Transverse colon (tissue), 4 donors: ENCODE results near the gene KRT6B. TPM values are rescaled to one million over a fixed set of nuclear protein-coding genes. Genes with fewer than 3 reads are reported as not detected.

ENCODE experiments used
- DNase-seq: peaks from one replicate; pipeline ENCODE4 v3.0.0-alpha.2; 2019
- H3K27ac ChIP-seq, 4 donors: fragments of 200-600 bp; sonication (generic); 2 replicates each; pipeline ENCODE4 v1.5.1; 2016 to 2018; ENCODE audit warnings: inconsistent platforms in 4 of 4
- H3K27me3 ChIP-seq: fragments of 200-600 bp; sonication (generic); 2 replicates; pipeline ENCODE4 v1.5.1; 2017; ENCODE audit warnings: inconsistent platforms
- H3K36me3 ChIP-seq, 4 donors: fragments of 200-600 bp; sonication (generic); 2 replicates each; pipeline ENCODE4 v1.5.1; 2017 to 2019; ENCODE audit warnings: inconsistent platforms in 4 of 4
- H3K4me1 ChIP-seq, 4 donors: fragments of 200-600 bp; sonication (generic); 2 replicates each; pipeline ENCODE4 v1.5.1; 2017 to 2020; ENCODE audit warnings: inconsistent platforms in 4 of 4
- H3K4me3 ChIP-seq, 4 donors: fragments of 200-600 bp; sonication (generic); 1 replicate in 1 of 4; 2 replicates in 3 of 4; pipeline versions ENCODE4 v1.5.1 to v1.6.1; 2017 to 2019; ENCODE audit warnings: inconsistent platforms in 4 of 4
- H3K9me3 ChIP-seq, 2 donors: fragments of 200-600 bp; sonication (generic); 2 replicates each; pipeline ENCODE4 v1.5.1; 2017 to 2019; ENCODE audit warnings: inconsistent platforms in 2 of 2
- CTCF ChIP-seq, 5 experiments: fragments of 200-600 bp in 3 of 5; fragments of 450-650 bp in 2 of 5; sonication (generic) in 3 of 5; IDR thresholded peaks; 1 replicate in 2 of 5; 2 replicates in 3 of 5; pipeline ENCODE4 v1.5.1; 2016 to 2017; ENCODE audit warnings: antibody characterized with exemption in 5 of 5, inconsistent platforms in 3 of 5, mild to moderate bottlenecking in 2 of 5, moderate library complexity in 1 of 5
- EP300 ChIP-seq: sonication (generic); formaldehyde crosslinking; IDR thresholded peaks from one replicate; pipeline ENCODE4 v1.6.1; 2017; ENCODE audit warnings: antibody characterized with exemption, low read depth
- POLR2A ChIP-seq: fragments of 450-650 bp; IDR thresholded peaks from one replicate; pipeline ENCODE4 v1.6.1; 2016; ENCODE audit warnings: antibody characterized with exemption, mild to moderate bottlenecking, moderate library complexity
- POLR2AphosphoS5 ChIP-seq, 3 donors: sonication (generic); formaldehyde crosslinking; IDR thresholded peaks; one replicate each; pipeline ENCODE4 v1.6.1; 2016; ENCODE audit warnings: antibody characterized with exemption in 3 of 3
- WGBS, 2 donors: methylation state at CpG; one replicate each; pipeline ENCODE4 v1.1.5; 2018; ENCODE audit warnings: low coverage in 1 of 2; 5-methylcytosine and 5-hydroxymethylcytosine counted together
- in situ Hi-C, 4 donors: fragments of 200-750 bp; cut with MboI; loops; one replicate each; pipeline versions ENCODE4 v1.15.0 to v1.15.1; 2017; ENCODE audit warnings: low sequenced_read_pairs in 3 of 4, low pct_ligation_motif_present in 1 of 4, low pct_unique_long_range_greater_than_20kb in 1 of 4
- intact Hi-C: fragments of 100-400 bp; cut with DNase I; formaldehyde crosslinking; loops from one replicate; pipeline ENCODE4 v1.15.1; 2023; ENCODE audit warnings: low total_unique reads
- total RNA-seq, 4 donors: library from RNA; depleted of rRNA; stranded (reverse); fragments of >200 nt; gene quantifications; one replicate each; pipeline ENCODE4 v1.1.0, GENCODE V29; 2016

The KRT6B gene
- total RNA-seq, 4 donors from 2014 or later, result not detected

GRCh38 chr12:52426034-52426433 lies 25.9 kb downstream of the KRT6B start:
- no peaks in the 10 kb centered on the region for H3K27me3 ChIP-seq
- in situ Hi-C loops (no loop called here), intact Hi-C loops (no loop called here)
- H3K4me1 ChIP-seq, result peaks cover 0 to 13% (median 5%) of the 10 kb centered on the region in 4 donors
- no peak overlapping the region for H3K27ac ChIP-seq
- H3K36me3 ChIP-seq, result no peaks in the 10 kb centered on the region
- TF ChIP-seq POLR2AphosphoS5 (IDR thresholded peaks at IDR 0.05) (no peak), CTCF (IDR thresholded peaks at IDR 0.05) (no peak), EP300 (no peak), POLR2A (no peak)
- DNase-seq, result no peak
- WGBS, 2 donors, result 79 to 100% methylated on average over 1 to 2 of the region's 2 CpGs
- H3K9me3 ChIP-seq, result no peaks in the 10 kb centered on the region
- H3K4me3 ChIP-seq, result no peak overlapping the region

GRCh38 chr12:52425466-52425865 lies 26.5 kb downstream of the KRT6B start:
- no peak overlapping the region for H3K27ac ChIP-seq
- intact Hi-C loops (no loop called here), in situ Hi-C loops (no loop called here)
- no peak for TF ChIP-seq POLR2AphosphoS5 (IDR thresholded peaks at IDR 0.05)
- TF ChIP-seq EP300, result no peak
- no peak for TF ChIP-seq CTCF (IDR thresholded peaks at IDR 0.05)
- no peak for TF ChIP-seq POLR2A
- no peaks in the 10 kb centered on the region for H3K9me3 ChIP-seq
- peaks cover 0 to 13% (median 5%) of the 10 kb centered on the region in 4 donors for H3K4me1 ChIP-seq
- no peak overlapping the region for H3K4me3 ChIP-seq
- WGBS, 2 donors, result 83 to 88% methylated on average over 1 to 5 of the region's 5 CpGs
- no peaks in the 10 kb centered on the region for H3K27me3 ChIP-seq
- no peaks in the 10 kb centered on the region for H3K36me3 ChIP-seq
- DNase-seq, result no peak

GRCh38 chr12:52423661-52424500 lies 28.1 kb downstream of the KRT6B start:
- TF ChIP-seq POLR2AphosphoS5 (IDR thresholded peaks at IDR 0.05), result no peak
- in situ Hi-C loops (no loop called here), intact Hi-C loops (no loop called here)
- Histone ChIP-seq H3K27ac (peak overlapping the region; percentile 33 to 79 (median 60)), H3K9me3 (no peaks in the 10 kb centered on the region), H3K36me3 (no peaks in the 10 kb centered on the region), H3K4me3 (no peak overlapping the region), H3K27me3 (no peaks in the 10 kb centered on the region), H3K4me1 (peaks cover 0 to 13% (median 5%) of the 10 kb centered on the region in 4 donors)
- DNase-seq, result no peak
- WGBS, 2 donors, result 40 to 63% methylated on average over 1 to 10 of the region's 11 CpGs

- intact Hi-C loops (no loop called here), in situ Hi-C loops (no loop called here)
- peaks cover 0 to 13% (median 5%) of the 10 kb centered on the region in 4 donors for H3K4me1 ChIP-seq
- DNase-seq, result no peak
- 60 to 73% methylated on average over 2 to 6 of the region's 6 CpGs for WGBS, 2 donors
- no peaks in the 10 kb centered on the region for H3K9me3 ChIP-seq
- no peaks in the 10 kb centered on the region for H3K27me3 ChIP-seq
- peak overlapping the region; percentile 33 to 79 (median 60) for H3K27ac ChIP-seq
- H3K36me3 ChIP-seq, result no peaks in the 10 kb centered on the region
- no peak overlapping the region for H3K4me3 ChIP-seq
- no peak for TF ChIP-seq POLR2A
- TF ChIP-seq EP300, result no peak
- TF ChIP-seq POLR2AphosphoS5 (IDR thresholded peaks at IDR 0.05), result no peak
- no peak for TF ChIP-seq CTCF (IDR thresholded peaks at IDR 0.05)
Observed at GRCh38 chr12:52423035-52423434, 28.9 kb downstream of the KRT6B start.
